ENCODE measurements around the gene PRDM15. TPM values are rescaled to one million over a fixed set of nuclear protein-coding genes. Genes with fewer than 3 reads are reported as not detected.
A peak's percentile ranks its signal among the peaks of the same experiment; 100 is the strongest.

Gene PRDM15
- 2.5 and 3.0 TPM in 2 replicates for polyA plus RNA-seq (2014; cell fraction: cytosol; rRNA removed)
- 6.3 and 9.7 TPM in 2 replicates for polyA plus RNA-seq (2014; cell fraction: nucleus; rRNA removed)

DNA sequence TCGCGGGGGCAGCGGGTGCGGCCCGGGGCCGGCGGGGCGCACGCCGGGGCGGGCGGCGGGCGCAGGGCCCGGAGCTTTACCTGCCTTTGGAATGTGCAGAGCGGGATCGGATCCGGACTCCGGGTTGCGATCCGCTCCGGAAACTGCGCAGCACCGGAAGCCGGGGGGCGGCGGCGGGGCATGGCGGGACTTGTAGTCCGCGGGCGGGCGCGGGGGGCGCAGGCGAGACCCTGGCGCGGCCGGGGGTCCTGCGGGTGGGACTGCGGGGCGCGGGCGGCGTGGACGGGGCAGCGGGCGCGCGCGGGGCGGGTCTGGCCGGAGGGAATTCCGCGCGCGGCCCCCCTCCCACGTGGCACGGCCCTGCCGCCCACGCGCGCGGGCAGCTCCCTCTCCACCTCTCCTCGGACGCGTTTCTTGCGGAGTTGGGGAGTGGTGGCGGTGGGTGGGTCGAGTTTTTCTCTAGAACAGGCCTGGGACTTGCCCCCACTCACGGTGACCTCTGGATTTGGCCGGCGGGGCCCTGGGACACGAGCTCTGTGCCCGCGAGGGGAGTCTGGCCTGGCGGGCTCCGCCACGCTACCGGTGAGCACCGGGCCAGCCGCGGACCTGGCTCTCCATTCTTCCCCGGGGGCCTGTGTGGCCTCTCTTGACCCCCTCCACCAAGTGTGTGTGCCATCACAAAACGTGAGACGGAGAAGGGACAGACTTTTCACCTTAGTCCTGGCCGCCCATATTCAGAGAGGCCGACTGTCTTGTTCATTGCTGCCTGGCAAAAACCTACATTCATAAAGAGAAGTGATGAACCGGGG, at the start of gene PRDM15:
Gene PRDM15 (minus strand): TSS at position 155 of the 809 bp plus-strand sequence. CDS start 18,981 bp downstream, outside the sequence.
- peak; percentile 70 for DNase-seq (ENCODE audit: low spot score)

DNA sequence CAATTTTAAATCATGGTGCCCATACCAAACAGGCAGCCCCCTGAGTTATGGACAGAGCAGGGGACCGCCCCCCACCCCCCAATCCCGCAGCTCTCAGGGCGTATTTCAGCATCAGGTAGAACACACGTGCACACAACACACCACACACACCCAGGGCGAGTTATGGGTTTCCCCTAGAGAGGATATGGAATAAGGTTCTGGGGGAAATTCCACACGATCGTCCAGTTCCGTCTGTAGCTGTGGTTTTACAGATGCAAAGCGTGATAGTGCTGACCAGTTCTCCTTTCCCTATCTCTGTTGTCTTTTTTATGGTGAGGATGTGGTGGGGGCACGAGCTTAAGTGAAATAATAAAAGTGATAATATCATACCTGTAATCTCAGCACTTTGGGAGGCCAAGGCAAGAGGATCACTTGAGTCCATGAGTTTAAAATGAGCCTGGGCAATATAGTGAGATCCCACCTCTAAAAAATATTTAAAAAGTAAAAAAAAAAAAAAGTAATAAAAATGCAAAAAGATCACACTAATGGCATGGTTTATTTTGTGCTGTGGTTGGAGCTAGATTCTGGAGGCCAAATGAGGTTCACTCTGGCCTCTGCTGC, 49.6 kb upstream of the PRDM15 start:
- DNase-seq (ENCODE audit: low spot score) = no peak

DNA sequence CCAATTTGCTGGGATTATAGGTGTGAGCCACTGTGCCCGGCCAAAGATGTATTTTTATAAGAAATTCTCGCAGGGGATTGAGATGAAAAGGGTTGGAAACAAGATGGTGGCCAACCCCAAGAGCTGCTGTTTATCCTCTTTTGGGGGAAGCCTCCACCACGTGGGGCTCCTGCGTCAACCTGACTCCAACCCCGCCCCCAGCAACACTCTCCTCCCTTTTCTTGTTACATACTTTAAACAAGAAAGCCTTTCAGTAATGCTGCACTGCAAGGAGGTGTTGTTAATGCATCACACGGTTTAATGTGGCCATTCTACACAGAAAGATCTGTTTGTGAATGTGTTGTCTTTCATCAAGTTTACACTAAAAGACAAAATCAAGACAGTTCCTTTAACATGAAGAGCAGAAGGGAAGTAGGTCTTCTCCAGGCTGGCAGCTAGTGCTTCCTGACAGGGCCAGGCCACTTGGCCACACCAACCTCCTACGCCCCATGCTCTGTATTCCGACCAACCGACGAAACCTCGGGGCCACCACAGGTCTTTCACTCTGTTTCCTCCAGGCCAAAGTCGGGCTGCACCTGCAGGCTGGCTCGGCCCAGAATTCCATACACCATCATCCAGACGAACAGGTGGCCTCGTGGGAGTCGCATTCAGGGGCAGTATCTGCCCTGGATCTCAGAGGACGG, 48.7 kb upstream of the PRDM15 start:
- no peak for DNase-seq (ENCODE audit: low spot score)

GRCh38 chr21:41926807-41927171, 47.6 kb upstream of the PRDM15 start:
- no peak for DNase-seq (ENCODE audit: low spot score)

GRCh38 chr21:41926117-41926806, 47.1 kb upstream of the PRDM15 start:
- DNase-seq (ENCODE audit: low spot score) = no peak

DNA sequence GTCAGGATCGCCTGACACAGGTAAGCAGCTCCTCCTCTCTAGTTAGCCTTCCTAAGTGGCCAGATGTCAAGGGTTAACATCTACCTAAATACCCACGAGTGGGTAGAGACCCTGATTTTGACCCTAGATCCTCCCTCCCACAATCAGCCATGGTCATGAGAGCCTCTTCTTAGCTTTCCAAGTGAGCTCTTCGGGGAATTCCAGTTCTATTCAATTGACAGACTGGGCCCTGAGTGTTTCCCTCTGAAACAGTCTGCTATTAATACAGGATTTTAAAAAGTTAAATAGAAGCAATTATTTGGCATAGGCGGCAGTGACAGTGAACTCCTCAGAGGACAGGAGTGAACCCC, 46.6 kb upstream of the PRDM15 start:
- no peak for DNase-seq (ENCODE audit: low spot score)

DNA sequence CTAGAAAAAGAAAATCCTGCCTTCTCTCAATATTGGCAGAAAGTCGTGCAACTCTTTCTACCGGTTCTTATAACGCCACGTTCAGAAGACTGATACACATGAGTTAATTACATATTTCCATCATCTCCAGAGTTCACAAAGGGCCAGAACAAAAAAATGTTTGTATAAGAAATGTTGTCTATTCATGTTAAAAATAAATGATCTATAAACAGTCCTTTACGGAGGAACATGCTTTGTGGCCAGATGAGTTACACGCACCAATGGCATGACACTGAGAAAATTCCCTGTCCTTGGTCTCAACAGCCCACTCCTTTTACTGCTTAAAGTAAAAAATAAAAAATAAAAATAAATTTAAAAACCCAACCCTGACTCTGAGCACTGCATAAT, 45.2 kb upstream of the PRDM15 start:
- no peak for DNase-seq (ENCODE audit: low spot score)

DNA sequence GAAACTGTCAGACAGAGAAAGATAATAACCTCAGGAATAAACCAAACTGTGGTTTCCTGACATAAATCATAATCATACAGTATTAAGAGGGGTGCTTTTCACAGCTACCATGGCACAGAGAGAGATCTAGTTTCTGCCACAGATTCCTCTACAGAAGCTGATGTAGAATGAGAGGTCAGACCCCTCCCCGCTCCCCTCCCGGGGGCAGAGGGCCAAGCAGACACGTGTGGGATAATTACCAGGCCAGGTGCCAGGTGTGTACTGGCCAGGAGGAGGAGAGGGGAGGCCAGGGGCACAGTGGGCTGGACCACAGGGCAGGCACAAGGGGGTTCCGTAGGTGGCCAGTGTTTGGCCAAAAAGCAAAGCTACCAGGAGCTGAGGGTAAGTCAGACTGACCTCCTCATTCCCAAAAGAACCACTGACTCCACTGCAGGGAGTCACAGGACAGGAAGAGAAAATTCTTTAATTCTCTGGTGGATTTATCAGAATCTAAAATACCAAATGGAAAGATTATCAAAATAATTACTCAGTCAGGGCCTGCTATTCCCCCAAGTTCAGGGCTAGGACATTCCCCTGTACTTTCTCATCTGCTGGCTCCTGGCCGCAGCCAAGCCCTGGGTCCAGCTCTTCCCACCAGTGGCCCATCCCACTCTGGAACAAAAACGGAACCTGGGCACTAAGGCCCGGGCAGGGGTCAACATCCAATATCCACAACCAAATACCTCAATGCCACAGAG, 44.7 kb upstream of the PRDM15 start:
- no peak for DNase-seq (ENCODE audit: low spot score)

DNA sequence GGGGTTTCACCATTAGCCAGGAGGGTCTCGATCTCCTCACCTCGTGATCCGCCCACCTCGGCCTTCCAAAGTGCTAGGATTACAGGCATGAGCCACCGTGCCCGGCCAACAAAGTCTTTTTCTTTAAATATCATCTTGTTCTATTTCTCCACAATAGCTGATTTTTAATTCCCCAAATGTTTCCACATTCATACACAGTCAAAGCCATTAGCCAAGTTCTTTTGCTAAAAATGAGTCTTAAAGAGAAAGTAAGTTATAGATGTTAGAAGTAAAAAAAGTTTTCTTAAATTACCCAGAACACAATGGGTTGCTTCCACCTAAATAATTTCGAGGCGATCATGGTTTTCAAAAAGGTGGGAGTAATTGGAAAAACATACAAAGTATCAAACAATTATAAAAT, 44.0 kb upstream of the PRDM15 start:
- no peak for DNase-seq (ENCODE audit: low spot score)

- DNase-seq (ENCODE audit: low spot score) = no peak
These were observed 41.9 kb upstream of the PRDM15 start for GRCh38 chr21:41921021-41921420.

DNA sequence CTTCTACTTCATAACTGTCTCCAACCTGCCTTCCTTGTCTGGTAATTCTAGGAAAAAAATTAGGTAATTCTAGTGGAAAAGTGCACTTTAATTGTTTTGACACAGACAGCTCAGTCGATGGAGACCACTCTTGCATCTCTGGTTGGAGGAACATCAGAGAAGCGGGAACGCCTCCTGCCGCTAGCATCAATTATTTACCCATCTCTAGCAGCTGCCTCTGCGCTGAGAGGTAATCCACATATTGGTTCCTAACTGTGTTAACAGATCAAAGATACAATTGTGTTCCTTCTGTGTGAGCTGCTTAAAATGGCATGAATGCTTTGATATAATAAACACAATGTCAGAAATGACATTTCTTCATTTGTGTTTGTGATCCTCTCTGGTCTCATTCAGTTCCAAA, 41.3 kb upstream of the PRDM15 start:
- no peak for DNase-seq (ENCODE audit: low spot score)

DNA sequence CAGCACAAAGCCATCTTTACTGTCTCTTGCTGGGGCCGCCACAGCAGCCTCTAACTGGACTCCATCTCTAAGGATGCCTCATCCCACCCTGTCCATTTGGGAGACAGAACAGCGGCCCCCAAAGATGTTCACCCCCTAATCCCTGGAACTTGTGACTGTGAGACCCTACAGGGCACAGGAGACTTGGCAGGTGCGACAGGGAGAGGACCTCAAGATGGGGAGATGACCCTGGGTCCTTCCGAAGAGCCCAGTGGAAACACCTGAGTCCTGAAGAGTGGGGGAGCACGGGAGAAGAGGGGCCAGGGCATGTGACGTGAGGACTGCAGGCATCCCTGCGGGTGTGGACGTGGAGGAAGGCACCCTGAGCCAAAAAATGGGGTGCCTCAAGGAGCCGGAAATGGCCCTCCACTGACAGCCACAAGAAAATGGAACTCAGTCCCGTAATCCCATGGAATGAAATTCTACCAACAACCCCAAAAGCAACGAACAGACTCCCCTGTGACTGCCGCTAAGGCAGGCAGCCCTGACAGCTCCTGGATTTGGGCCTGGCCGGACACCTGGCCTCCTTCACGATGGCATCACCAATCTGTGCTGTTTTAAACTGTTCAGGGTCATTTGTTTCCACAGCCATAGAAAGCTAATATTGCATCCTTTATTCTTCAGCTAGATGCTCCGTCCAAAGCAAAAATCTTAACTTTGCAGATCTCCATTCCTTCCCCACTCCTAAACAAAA, 40.7 kb upstream of the PRDM15 start:
- DNase-seq (ENCODE audit: low spot score) = no peak

- no peak for DNase-seq (ENCODE audit: low spot score)
These were observed 39.6 kb upstream of the PRDM15 start for GRCh38 chr21:41918561-41919358.

DNA sequence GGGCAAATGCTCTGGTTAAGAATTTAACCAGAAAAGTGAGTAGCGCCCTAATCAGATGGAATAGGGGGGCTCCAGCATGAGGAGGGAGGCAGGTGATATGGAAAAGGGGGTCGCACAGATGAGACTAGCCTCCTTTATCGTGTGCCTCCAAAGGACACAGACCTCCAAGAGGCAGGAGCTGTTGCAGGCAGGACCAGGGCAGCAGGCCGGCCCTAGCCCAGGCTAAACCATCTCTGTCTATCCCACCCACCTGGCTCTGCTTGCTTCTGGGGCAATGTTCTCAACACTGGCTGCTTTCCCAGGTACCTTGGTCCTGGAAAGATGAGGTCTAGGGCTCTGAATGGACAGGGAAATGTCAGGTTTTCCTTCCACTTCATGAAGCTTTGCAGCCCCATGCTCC, 38.4 kb upstream of the PRDM15 start:
- no peak for DNase-seq (ENCODE audit: low spot score)

GRCh38 chr21:41916888-41917433, 37.8 kb upstream of the PRDM15 start:
- no peak for DNase-seq (ENCODE audit: low spot score)

DNA sequence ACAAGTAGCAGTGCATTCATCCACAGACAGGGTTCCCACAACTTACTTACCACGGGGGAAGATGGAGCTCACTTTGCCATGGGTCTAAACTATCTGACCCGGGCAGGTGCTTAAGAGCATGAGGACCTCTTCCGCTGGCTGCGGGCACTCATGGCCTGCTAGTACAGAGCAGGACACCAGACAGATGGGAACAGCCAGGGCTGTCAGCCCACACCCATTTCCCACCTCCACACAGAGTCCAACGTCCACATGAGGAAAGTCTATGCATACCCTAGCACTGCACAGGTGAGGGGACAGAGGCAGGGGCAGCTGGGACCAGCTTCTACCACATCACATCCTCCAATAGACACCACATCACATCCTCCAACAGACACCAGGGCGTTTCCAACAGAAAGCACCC, 35.8 kb upstream of the PRDM15 start:
- DNase-seq (ENCODE audit: low spot score) = no peak

GRCh38 chr21:41914358-41914757, 35.2 kb upstream of the PRDM15 start:
- no peak for DNase-seq (ENCODE audit: low spot score)

DNA sequence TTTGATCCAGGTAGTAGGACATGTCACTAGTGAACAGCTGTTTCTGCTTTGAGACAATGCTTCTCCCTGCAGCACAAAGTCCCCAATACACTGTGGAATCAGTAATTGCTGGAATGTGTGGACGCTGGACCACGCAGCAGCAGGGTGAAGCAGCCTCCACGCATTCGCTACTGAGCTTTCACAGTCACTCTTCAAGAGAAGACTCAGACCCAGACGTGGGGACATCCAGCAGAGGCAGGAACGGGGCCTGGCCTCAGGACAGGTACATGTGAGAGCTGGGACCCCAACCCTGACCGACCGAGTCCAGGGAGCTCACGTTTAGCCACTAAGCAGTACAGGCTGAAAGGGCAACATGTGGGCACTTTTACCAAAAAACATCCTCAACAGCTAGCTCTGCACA, 34.1 kb upstream of the PRDM15 start:
- no peak for DNase-seq (ENCODE audit: low spot score)

- no peak for DNase-seq (ENCODE audit: low spot score)
These were observed 29.7 kb upstream of the PRDM15 start for GRCh38 chr21:41908829-41909228.
